B cell (primary cell): ENCODE measurements around the gene SFTPB. TPM values are rescaled to one million over a fixed set of nuclear protein-coding genes. Genes with fewer than 3 reads are reported as not detected.

ENCODE experiments used
- ATAC-seq: fragments of 200-7000 bp; cut with Tn5 transposase; one replicate; pipeline ENCODE4 v1.10.0; 2021; ENCODE audit warnings: low read depth, mild to moderate bottlenecking, moderate number of reproducible peaks, moderate library complexity
- CTCF ChIA-PET: fragments of 350-600 bp; sonication (Branson Sonifier 250); formaldehyde crosslinking; loops from one replicate; lab custom pipeline; 2021; ENCODE audit warnings: antibody characterized with exemption, inconsistent platforms; lab: Charles Lee
- POLR2A ChIA-PET: fragments of 350-600 bp; sonication (Branson Sonifier 250); formaldehyde crosslinking; loops from one replicate; lab custom pipeline; 2021; ENCODE audit warnings: antibody characterized with exemption; lab: Charles Lee
- DNase-seq: peaks from one replicate; pipeline ENCODE4 v3.0.0; 2013
- H2AFZ ChIP-seq: 2 replicates; pipeline ENCODE4 v1.6.1; 2012; ENCODE audit warnings: mild to moderate bottlenecking, low read depth, low read length; ENCODE audit not compliant: insufficient read depth, poor library complexity, severe bottlenecking
- H3K27ac ChIP-seq, 2 donors: 1 replicate in 1 of 2; 2 replicates in 1 of 2; pipeline ENCODE4 v1.5.1; 2012 to 2013; ENCODE audit warnings: low read length in 2 of 2, mild to moderate bottlenecking in 2 of 2, moderate library complexity in 1 of 2
- H3K27me3 ChIP-seq, 4 experiments: fragments of 200-600 bp in 1 of 4; sonication (generic) in 1 of 4; replicated peaks in 1 of 4; 1 replicate in 2 of 4; 2 replicates in 2 of 4; pipeline versions ENCODE4 v1.6.1 to v1.7.0; 2013 to 2016; ENCODE audit warnings: low read length in 3 of 4, mild to moderate bottlenecking in 2 of 4, mixed read lengths in 1 of 4, moderate library complexity in 1 of 4; ENCODE audit not compliant: insufficient read depth in 4 of 4, control insufficient read depth in 3 of 4; ENCODE audit errors: control extremely low read depth in 1 of 4
- H3K36me3 ChIP-seq, 2 experiments: replicated peaks in 1 of 2; 1 replicate in 1 of 2; 2 replicates in 1 of 2; pipeline versions ENCODE4 v1.6.1 to v1.7.1; 2013; ENCODE audit warnings: low read length in 1 of 2; ENCODE audit not compliant: insufficient read depth in 2 of 2, control insufficient read depth in 1 of 2; ENCODE audit errors: control extremely low read depth in 1 of 2, extremely low read depth in 1 of 2
- H3K4me1 ChIP-seq, 2 donors: fragments of 200-600 bp in 1 of 2; sonication (generic) in 1 of 2; 1 replicate in 1 of 2; 2 replicates in 1 of 2; pipeline versions ENCODE4 v1.5.1 to v1.6.1; 2013 to 2017; ENCODE audit warnings: low read length in 2 of 2; ENCODE audit not compliant: control insufficient read depth in 2 of 2, insufficient read depth in 2 of 2
- H3K4me2 ChIP-seq: replicated peaks from 2 replicates; pipeline ENCODE3; 2012; ENCODE audit warnings: mild to moderate bottlenecking, low read depth, low read length; ENCODE audit not compliant: poor library complexity, severe bottlenecking
- H3K4me3 ChIP-seq, 5 experiments: fragments of 200-600 bp in 1 of 5; sonication (generic) in 1 of 5; 1 replicate in 3 of 5; 2 replicates in 2 of 5; pipeline versions ENCODE4 v1.5.1 to v1.7.0; 2011 to 2016; ENCODE audit warnings: low read length in 4 of 5, mild to moderate bottlenecking in 4 of 5, low read depth in 2 of 5, control low read depth in 1 of 5, moderate library complexity in 1 of 5; ENCODE audit not compliant: insufficient read depth in 1 of 5; ENCODE audit errors: control extremely low read depth in 1 of 5, extremely low read depth in 1 of 5
- H3K79me2 ChIP-seq: fragments of 200-600 bp; sonication (generic); one replicate; pipeline ENCODE4 v1.6.0; 2016; ENCODE audit warnings: low read length; ENCODE audit not compliant: control insufficient read depth, insufficient read depth
- H3K9ac ChIP-seq: fragments of 200-600 bp; sonication (generic); 2 replicates; pipeline ENCODE4 v1.6.1; 2017; ENCODE audit warnings: mild to moderate bottlenecking, low read length, moderate library complexity
- H3K9me3 ChIP-seq, 3 donors: one replicate each; pipeline versions ENCODE4 v1.6.1 to v1.7.1; 2013; ENCODE audit warnings: low read length in 2 of 3; ENCODE audit not compliant: control insufficient read depth in 2 of 3, insufficient read depth in 1 of 3; ENCODE audit errors: control extremely low read depth in 1 of 3
- H4K20me1 ChIP-seq: 2 replicates; pipeline ENCODE4 v1.6.0; 2012; ENCODE audit warnings: mild to moderate bottlenecking, low read length; ENCODE audit not compliant: insufficient read depth, control insufficient read depth, poor library complexity, severe bottlenecking
- H3K27ac Mint-ChIP-seq: one replicate; pipeline ENCODE4 v1.8.0; 2021; ENCODE audit warnings: mixed read lengths
- H3K27me3 Mint-ChIP-seq: one replicate; pipeline ENCODE4 v1.8.0; 2021; ENCODE audit warnings: mixed read lengths
- H3K4me1 Mint-ChIP-seq: one replicate; pipeline ENCODE4 v1.8.0; 2021; ENCODE audit warnings: mixed read lengths
- H3K4me3 Mint-ChIP-seq: one replicate; pipeline ENCODE4 v1.8.0; 2021; ENCODE audit warnings: mixed read lengths
- H3K9me3 Mint-ChIP-seq: one replicate; pipeline ENCODE4 v1.8.0; 2022; ENCODE audit warnings: mixed read lengths; ENCODE audit not compliant: insufficient read depth
- CTCF ChIP-seq: fragments of 200-600 bp; IDR thresholded peaks from one replicate; pipeline ENCODE4 v1.8.0; 2022; ENCODE audit warnings: antibody characterized with exemption, mild to moderate bottlenecking
- EZH2 ChIP-seq: IDR thresholded peaks from 2 replicates; pipeline ENCODE4 v1.6.1; 2012; ENCODE audit warnings: borderline replicate concordance, low read depth, mild to moderate bottlenecking, moderate library complexity, low read length; ENCODE audit not compliant: insufficient read depth, poor library complexity, severe bottlenecking
- WGBS: methylation state at CpG from one replicate; pipeline ENCODE4 v1.1.5; 2013; ENCODE audit warnings: missing lambda C conversion rate; ENCODE audit not compliant: insufficient coverage; 5-methylcytosine and 5-hydroxymethylcytosine counted together
- intact Hi-C: fragments of 100-400 bp; cut with micrococcal nuclease; formaldehyde crosslinking; loops from one replicate; pipeline ENCODE4 v1.10.0; 2022
- polyA plus RNA-seq: library from polyadenylated mRNA; depleted of rRNA; stranded (reverse); fragments of >200 nt; gene quantifications from 2 replicates; pipeline ENCODE4 v1.2.3, GENCODE V29; 2012
- total RNA-seq, 2 donors: library from RNA; stranded (reverse); fragments of 120-200 nt in 1 of 2; gene quantifications; 1 replicate in 1 of 2; 2 replicates in 1 of 2; pipeline versions ENCODE4 v1.2.3 to v1.2.4, GENCODE V29; 2013 to 2022

Gene SFTPB
- total and polyA plus RNA-seq, 2 donors (not counting 1 experiment from before 2014, with no cell fraction given): not detected

DNA sequence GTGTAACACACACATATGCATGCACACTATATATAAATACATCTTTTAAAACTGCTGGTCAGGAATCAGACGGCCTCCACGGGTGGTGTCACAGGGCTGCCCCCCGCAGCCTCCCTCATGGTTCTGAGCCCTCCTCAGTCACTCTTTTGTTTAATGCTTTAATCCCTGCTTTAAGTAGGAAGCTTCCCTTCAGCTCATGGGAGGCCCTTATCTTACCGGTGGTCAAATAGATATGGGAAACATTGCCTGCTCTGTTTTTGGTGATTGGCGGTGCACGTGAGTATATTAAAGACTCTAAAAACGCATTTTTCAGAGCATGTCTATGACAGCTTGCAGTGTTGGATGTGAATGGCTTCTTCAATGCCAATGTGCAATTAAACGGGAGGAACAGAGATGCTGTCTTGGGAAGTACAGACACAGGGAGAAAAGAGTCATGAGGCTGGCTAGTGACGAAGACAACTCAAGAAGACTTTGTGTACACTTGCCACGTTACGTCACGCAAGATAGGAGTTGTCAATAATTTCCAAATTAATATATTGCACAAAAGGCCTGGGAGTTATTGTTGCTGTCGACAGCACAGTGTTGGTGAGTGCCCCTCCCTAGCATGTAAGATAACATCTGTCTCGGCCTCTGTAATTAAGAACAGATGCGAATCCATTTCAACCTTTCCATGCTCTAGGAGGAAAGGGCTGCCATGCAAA is 49.5 kb upstream of the SFTPB start:
- intact Hi-C loops: no loop called here
- TF ChIP-seq EZH2: no peak
- no peak for TF ChIP-seq CTCF
- Mint-ChIP-seq H3K27ac (no peak overlapping the region), H3K4me1 (no peaks in the 10 kb centered on the region), H3K4me3 (no peak overlapping the region), H3K9me3 (no peaks in the 10 kb centered on the region), H3K27me3 (peaks cover 30% of the 10 kb centered on the region)
- Histone ChIP-seq H3K27me3 (peaks cover 0 to 9% (median 4%) of the 10 kb centered on the region in 4 experiments), H3K9ac (no peak overlapping the region), H4K20me1 (no peaks in the 10 kb centered on the region), H3K4me2 (no peak overlapping the region), H3K4me1 (no peaks in the 10 kb centered on the region), H3K79me2 (no peaks in the 10 kb centered on the region), H2AFZ (no peak overlapping the region), H3K27ac (no peak overlapping the region), H3K36me3 (no peaks in the 10 kb centered on the region), H3K9me3 (no peaks in the 10 kb centered on the region), H3K4me3 (no peak overlapping the region)
- POLR2A ChIA-PET: no interaction called here
- CTCF ChIA-PET: interaction anchor here (0.7 to 1.5 kb wide), 4 partner anchors 8 to 242 kb away, joined by 3 to 4 read pairs (median 4); no protein-coding TSS in a partner anchor
- WGBS: 92% methylated on average over 11 of the region's 15 CpGs
- DNase-seq (no peak), ATAC-seq (no peak)

- H3K9me3 ChIP-seq: no peaks in the 10 kb centered on the region
- 89% methylated on average over 11 of the region's 13 CpGs for WGBS
- H3K4me2 ChIP-seq: no peak overlapping the region
- H3K4me1 ChIP-seq: no peaks in the 10 kb centered on the region
- Mint-ChIP-seq H3K4me3 (no peak overlapping the region), H3K9me3 (no peaks in the 10 kb centered on the region), H3K27me3 (peaks cover 33% of the 10 kb centered on the region), H3K4me1 (no peaks in the 10 kb centered on the region), H3K27ac (no peak overlapping the region)
- DNase-seq (no peak), ATAC-seq (no peak)
- no peaks in the 10 kb centered on the region for H3K36me3 ChIP-seq
- no peak for TF ChIP-seq EZH2
- TF ChIP-seq CTCF: no peak
- no peaks in the 10 kb centered on the region for H4K20me1 ChIP-seq
- H3K4me3 ChIP-seq: no peak overlapping the region
- CTCF ChIA-PET: interaction anchor here (1.0 to 1.1 kb wide), 2 partner anchors 8 to 13 kb away, joined by 3 read pairs; no protein-coding TSS in a partner anchor
- no peak overlapping the region for H3K27ac ChIP-seq
- H3K9ac ChIP-seq: no peak overlapping the region
- intact Hi-C loops: no loop called here
- POLR2A ChIA-PET: no interaction called here
- H3K27me3 ChIP-seq: peaks cover 0 to 16% (median 4%) of the 10 kb centered on the region in 4 experiments
- no peak overlapping the region for H2AFZ ChIP-seq
- no peaks in the 10 kb centered on the region for H3K79me2 ChIP-seq
These were observed 48.4 kb upstream of the SFTPB start for GRCh38 chr2:85716346-85716914.
